Measurements from ENCODE around the gene DIS3L2. TPM values are rescaled to one million over a fixed set of nuclear protein-coding genes. Genes with fewer than 3 reads are reported as not detected.
"Not testable (repeated sequence)": the region's sequence is repeated elsewhere in the genome, so short reads cannot be mapped to it uniquely, and the experiment has no call there.

DIS3L2 gene
- total RNA-seq, 1 experiment from 2014 or later: 19.9 TPM

- no peak for DNase-seq (ENCODE audit: low read depth)
Observed at GRCh38 chr2:232174662-232175061, 213.1 kb downstream of the DIS3L2 start.

GRCh38 chr2:232176587-232176986 is 215.1 kb downstream of the DIS3L2 start:
- not testable (repeated sequence) for DNase-seq (ENCODE audit: low read depth)

GRCh38 chr2:232183279-232183678 is 221.8 kb downstream of the DIS3L2 start:
- DNase-seq (ENCODE audit: low read depth): no peak

GRCh38 chr2:232184346-232184745 is 222.8 kb downstream of the DIS3L2 start:
- DNase-seq (ENCODE audit: low read depth): no peak

GRCh38 chr2:232190796-232191195 is 229.3 kb downstream of the DIS3L2 start:
- no peak for DNase-seq (ENCODE audit: low read depth)

GRCh38 chr2:232195487-232195886 is 234.0 kb downstream of the DIS3L2 start:
- no peak for DNase-seq (ENCODE audit: low read depth)

- no peak for DNase-seq (ENCODE audit: low read depth)
Observed at GRCh38 chr2:232196802-232197201, 235.3 kb downstream of the DIS3L2 start.

- no peak for DNase-seq (ENCODE audit: low read depth)
Observed at GRCh38 chr2:232200195-232200594, 238.7 kb downstream of the DIS3L2 start.

- DNase-seq (ENCODE audit: low read depth): peak; percentile 27
Observed at GRCh38 chr2:232203166-232203891, 241.8 kb downstream of the DIS3L2 start.

- peak; percentile 30 for DNase-seq (ENCODE audit: low read depth)
Observed at GRCh38 chr2:232203936-232204335, 242.4 kb downstream of the DIS3L2 start.

GRCh38 chr2:232204457-232204931 is 243.0 kb downstream of the DIS3L2 start:
- peak; percentile 89 for DNase-seq (ENCODE audit: low read depth)

GRCh38 chr2:232207174-232207573 is 245.7 kb downstream of the DIS3L2 start:
- DNase-seq (ENCODE audit: low read depth): no peak

- DNase-seq (ENCODE audit: low read depth): no peak
Observed at GRCh38 chr2:232210306-232210705, 248.8 kb downstream of the DIS3L2 start.

- DNase-seq (ENCODE audit: low read depth): no peak
Observed at GRCh38 chr2:232211743-232212686, 250.5 kb downstream of the DIS3L2 start.

GRCh38 chr2:232213176-232213575 is 251.7 kb downstream of the DIS3L2 start:
- DNase-seq (ENCODE audit: low read depth): no peak

- DNase-seq (ENCODE audit: low read depth): no peak
Observed at GRCh38 chr2:232214053-232214452, 252.5 kb downstream of the DIS3L2 start.

GRCh38 chr2:232216028-232216427 is 254.5 kb downstream of the DIS3L2 start:
- DNase-seq (ENCODE audit: low read depth): no peak

GRCh38 chr2:232218778-232219495 is 257.4 kb downstream of the DIS3L2 start:
- DNase-seq (ENCODE audit: low read depth): no peak

- DNase-seq (ENCODE audit: low read depth): no peak
Observed at GRCh38 chr2:232219496-232219870, 258.0 kb downstream of the DIS3L2 start.

GRCh38 chr2:232219932-232220331 is 258.4 kb downstream of the DIS3L2 start:
- DNase-seq (ENCODE audit: low read depth): no peak

- DNase-seq (ENCODE audit: low read depth): no peak
Observed at GRCh38 chr2:232225429-232225828, 263.9 kb downstream of the DIS3L2 start.

- no peak for DNase-seq (ENCODE audit: low read depth)
Observed at GRCh38 chr2:232225895-232226294, 264.4 kb downstream of the DIS3L2 start.

Data from LHCN-M2 (cell line).